ENCODE data around the gene ZFAND6.
"Not testable (repeated sequence)": the region's sequence is repeated elsewhere in the genome, so short reads cannot be mapped to it uniquely, and the experiment has no call there.

DNA sequence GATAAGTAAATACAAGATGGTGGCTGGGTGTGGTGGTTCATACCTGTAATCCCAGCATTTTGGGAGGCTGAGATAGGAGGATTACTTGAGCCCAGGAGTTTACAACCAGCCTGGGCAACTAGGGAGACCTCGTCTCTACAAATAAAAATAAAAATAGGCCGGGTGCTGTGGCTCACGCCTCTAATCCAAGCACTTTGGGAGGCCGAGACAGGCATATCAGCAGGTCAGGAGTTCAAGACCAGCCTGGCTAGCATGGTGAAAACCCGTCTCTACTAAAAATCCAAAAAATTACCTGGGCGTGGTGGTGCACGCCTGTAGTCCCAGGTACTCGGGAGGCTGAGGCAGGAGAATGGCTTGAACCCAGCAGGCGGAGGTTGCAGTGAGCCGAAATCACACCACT lies 14.3 kb upstream of the ZFAND6 start:
- TF ChIP-seq POLR2A (IDR thresholded peaks at IDR 0.05; ENCODE audit: low read depth, low read length); POLR2AphosphoS5 (IDR thresholded peaks at IDR 0.05; ENCODE audit: low read depth, low read length); SPI1 (IDR thresholded peaks at IDR 0.05; ENCODE audit: low read depth, low read length); TAF1 (IDR thresholded peaks at IDR 0.05; ENCODE audit: low read depth, low read length); PAX5 (IDR thresholded peaks at IDR 0.05; ENCODE audit: insufficient read depth, low read length, severe bottlenecking): not testable (repeated sequence)
